GM18520 (cell line): ENCODE data around the gene ZP1.

Source experiments
- ATAC-seq: cut with Tn5 transposase; IDR thresholded peaks from one replicate; pipeline ENCODE4 v1.9.1; 2021; ENCODE audit not compliant: unreplicated experiment

The ZP1 gene

GRCh38 chr11:60858731-60859464 lies 8.4 kb upstream of the ZP1 start:
- no peak for ATAC-seq

GRCh38 chr11:60859616-60860250 lies 7.6 kb upstream of the ZP1 start:
- no peak for ATAC-seq

GRCh38 chr11:60860943-60861342 lies 6.4 kb upstream of the ZP1 start:
- ATAC-seq = no peak

GRCh38 chr11:60862171-60862570 lies 5.2 kb upstream of the ZP1 start:
- no peak for ATAC-seq

GRCh38 chr11:60863550-60864521 lies 3.5 kb upstream of the ZP1 start:
- no peak for ATAC-seq

- ATAC-seq = no peak
Measured at GRCh38 chr11:60864856-60865513, 2.4 kb upstream of the ZP1 start.

- no peak for ATAC-seq
Measured at GRCh38 chr11:60867871-60868681, 734 bp downstream of the ZP1 start.

- ATAC-seq = no peak
Measured at GRCh38 chr11:60868682-60869450, 1.5 kb downstream of the ZP1 start.

GRCh38 chr11:60869451-60869825 lies 2.1 kb downstream of the ZP1 start:
- no peak for ATAC-seq

GRCh38 chr11:60870276-60870675 lies 2.9 kb downstream of the ZP1 start:
- ATAC-seq = no peak

- ATAC-seq = no peak
Measured at GRCh38 chr11:60870733-60871377, 3.5 kb downstream of the ZP1 start.

- ATAC-seq = no peak
Measured at GRCh38 chr11:60871378-60872061, 4.2 kb downstream of the ZP1 start.

GRCh38 chr11:60872124-60872960 lies 5.0 kb downstream of the ZP1 start:
- no peak for ATAC-seq

GRCh38 chr11:60872961-60873524 lies 5.7 kb downstream of the ZP1 start:
- no peak for ATAC-seq

GRCh38 chr11:60873533-60873932 lies 6.2 kb downstream of the ZP1 start:
- ATAC-seq = no peak

- no peak for ATAC-seq
Measured at GRCh38 chr11:60874421-60875365, 7.4 kb downstream of the ZP1 start.
